NT2/D1 (cell line): ENCODE data around the gene TGM5.

Source experiments
- DNase-seq: peaks from one replicate; pipeline ENCODE4 v3.0.0-alpha.2; 2011; ENCODE audit warnings: low read depth, low spot score
- H3K27me3 ChIP-seq: 2 replicates; pipeline ENCODE4 v1.6.0; 2011; ENCODE audit warnings: mild to moderate bottlenecking; ENCODE audit not compliant: insufficient read length, insufficient read depth
- H3K36me3 ChIP-seq: 2 replicates; pipeline ENCODE4 v1.6.1; 2011; ENCODE audit warnings: mild to moderate bottlenecking, low read length, mixed read lengths; ENCODE audit not compliant: insufficient read depth, insufficient read length
- H3K4me1 ChIP-seq: 2 replicates; pipeline ENCODE4 v1.5.1; 2011; ENCODE audit not compliant: insufficient read depth, insufficient read length
- H3K4me3 ChIP-seq: 2 replicates; pipeline ENCODE4 v1.5.1; 2011; ENCODE audit warnings: low read depth; ENCODE audit not compliant: insufficient read length
- H3K9ac ChIP-seq: 2 replicates; pipeline ENCODE4 v1.6.0; 2011; ENCODE audit warnings: low read depth; ENCODE audit not compliant: insufficient read length
- H3K9me3 ChIP-seq: 2 replicates; pipeline ENCODE4 v1.5.1; 2011; ENCODE audit warnings: mild to moderate bottlenecking, low read length; ENCODE audit not compliant: insufficient read depth
- SUZ12 ChIP-seq: IDR thresholded peaks from 2 replicates; pipeline ENCODE4 v1.6.1; 2011; ENCODE audit not compliant: insufficient read length, insufficient read depth; ENCODE audit errors: extremely low read depth
- YY1 ChIP-seq: IDR thresholded peaks from 2 replicates; pipeline ENCODE4 v1.6.1; 2011; ENCODE audit not compliant: insufficient read length, insufficient read depth
- ZNF274 ChIP-seq: IDR thresholded peaks from 2 replicates; pipeline ENCODE4 v1.6.1; 2011; ENCODE audit warnings: mild to moderate bottlenecking, low read depth, low read length

The TGM5 gene

GRCh38 chr15:43220991-43221403 lies 45.7 kb downstream of the TGM5 start, which contains the start of gene EPB42:
EPB42 (minus strand) TSS chr15:43221018; CDS start chr15:43220825, 193 bp downstream.
- Histone ChIP-seq H3K4me3 (no peak within 1 kb of the TSS), H3K36me3 (no peaks in the 10 kb centered on the region), H3K27me3 (no peaks in the 10 kb centered on the region), H3K9ac (no peak within 1 kb of the TSS), H3K9me3 (no peaks in the 10 kb centered on the region), H3K4me1 (no peaks in the 10 kb centered on the region)
- no peak for TF ChIP-seq YY1
- no peak for TF ChIP-seq ZNF274
- TF ChIP-seq SUZ12: no peak
- no peak for DNase-seq

- no peak overlapping the region for H3K4me3 ChIP-seq
- DNase-seq: no peak
- no peaks in the 10 kb centered on the region for H3K4me1 ChIP-seq
Measured at GRCh38 chr15:43219929-43220928, 46.5 kb downstream of the TGM5 start.

DNA sequence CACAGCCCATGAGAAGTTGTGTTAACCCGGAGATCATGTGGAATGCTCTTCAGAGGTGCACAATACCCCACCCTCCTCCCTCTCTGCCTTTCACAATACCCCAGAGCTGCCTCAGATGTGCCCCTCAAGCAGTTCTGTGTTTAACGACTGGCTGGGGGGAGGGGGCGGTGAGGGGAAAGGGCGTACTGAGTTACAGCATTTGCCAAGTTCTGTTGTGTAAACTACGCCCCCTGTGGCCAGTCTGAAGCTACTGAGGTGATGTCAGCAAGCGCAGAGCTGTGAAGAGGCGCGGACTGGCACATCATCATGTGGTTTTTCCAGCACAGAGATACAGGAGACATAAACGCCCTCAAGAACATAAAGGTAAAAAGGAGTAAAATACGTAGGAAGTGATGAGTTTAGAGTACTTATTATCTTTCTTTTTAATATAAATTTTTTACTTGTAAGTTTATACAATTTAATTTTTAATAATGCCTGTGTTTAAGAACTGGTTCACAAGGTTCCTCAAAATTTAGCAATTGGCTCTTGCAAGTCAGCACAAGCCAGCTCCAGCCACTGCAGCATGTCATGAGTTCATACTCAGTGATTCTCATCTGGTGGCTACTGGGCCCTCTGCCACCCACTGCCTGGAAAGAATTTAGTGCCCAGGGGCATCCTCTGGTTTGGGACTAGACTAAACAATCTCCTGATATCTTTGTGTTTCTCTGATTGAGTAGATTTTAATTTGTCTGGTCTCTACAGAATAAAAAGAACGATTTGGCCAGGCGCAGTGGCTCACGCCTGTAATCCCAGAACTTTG lies 47.6 kb downstream of the TGM5 start:
- no peak overlapping the region for H3K4me3 ChIP-seq
- H3K9me3 ChIP-seq: no peaks in the 10 kb centered on the region
- DNase-seq: no peak
- no peak for TF ChIP-seq YY1
- H3K36me3 ChIP-seq: no peaks in the 10 kb centered on the region
- peak overlapping the region; percentile 32 for H3K9ac ChIP-seq
- H3K27me3 ChIP-seq: no peaks in the 10 kb centered on the region
- H3K4me1 ChIP-seq: no peaks in the 10 kb centered on the region

More at GRCh38 chr15:43219929-43220928, 46.5 kb downstream of the TGM5 start:
- Histone ChIP-seq H3K9ac (no peak overlapping the region), H3K9me3 (no peaks in the 10 kb centered on the region), H3K27me3 (no peaks in the 10 kb centered on the region), H3K36me3 (no peaks in the 10 kb centered on the region)
- no peak for TF ChIP-seq SUZ12
- no peak for TF ChIP-seq YY1
- no peak for TF ChIP-seq ZNF274

DNA sequence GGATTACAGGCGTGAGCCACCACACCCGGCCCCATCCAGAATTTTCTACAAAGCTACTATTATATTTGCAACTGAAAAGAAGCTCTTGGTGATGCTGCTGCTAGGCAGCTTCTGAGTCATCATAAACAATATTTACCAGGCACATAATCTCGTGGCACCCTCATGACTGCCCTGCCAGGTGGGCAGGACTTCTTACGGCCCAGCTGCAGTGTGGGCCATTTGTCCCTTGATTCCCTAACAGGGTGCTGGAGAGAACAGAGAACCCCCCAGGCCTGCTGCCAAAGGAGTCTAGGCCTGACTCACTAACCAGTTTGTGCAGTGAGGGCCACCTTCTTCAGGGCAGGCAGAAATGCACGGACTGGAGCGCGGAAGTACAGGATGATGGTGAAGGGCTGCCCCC lies 50.8 kb downstream of the TGM5 start:
- no peaks in the 10 kb centered on the region for H3K4me1 ChIP-seq
- DNase-seq: no peak
- H3K36me3 ChIP-seq: no peaks in the 10 kb centered on the region
- H3K9me3 ChIP-seq: no peaks in the 10 kb centered on the region
- TF ChIP-seq YY1 (no peak), ZNF274 (no peak), SUZ12 (no peak)
- H3K27me3 ChIP-seq: no peaks in the 10 kb centered on the region
- no peak overlapping the region for H3K4me3 ChIP-seq
- H3K9ac ChIP-seq: no peak overlapping the region

DNA sequence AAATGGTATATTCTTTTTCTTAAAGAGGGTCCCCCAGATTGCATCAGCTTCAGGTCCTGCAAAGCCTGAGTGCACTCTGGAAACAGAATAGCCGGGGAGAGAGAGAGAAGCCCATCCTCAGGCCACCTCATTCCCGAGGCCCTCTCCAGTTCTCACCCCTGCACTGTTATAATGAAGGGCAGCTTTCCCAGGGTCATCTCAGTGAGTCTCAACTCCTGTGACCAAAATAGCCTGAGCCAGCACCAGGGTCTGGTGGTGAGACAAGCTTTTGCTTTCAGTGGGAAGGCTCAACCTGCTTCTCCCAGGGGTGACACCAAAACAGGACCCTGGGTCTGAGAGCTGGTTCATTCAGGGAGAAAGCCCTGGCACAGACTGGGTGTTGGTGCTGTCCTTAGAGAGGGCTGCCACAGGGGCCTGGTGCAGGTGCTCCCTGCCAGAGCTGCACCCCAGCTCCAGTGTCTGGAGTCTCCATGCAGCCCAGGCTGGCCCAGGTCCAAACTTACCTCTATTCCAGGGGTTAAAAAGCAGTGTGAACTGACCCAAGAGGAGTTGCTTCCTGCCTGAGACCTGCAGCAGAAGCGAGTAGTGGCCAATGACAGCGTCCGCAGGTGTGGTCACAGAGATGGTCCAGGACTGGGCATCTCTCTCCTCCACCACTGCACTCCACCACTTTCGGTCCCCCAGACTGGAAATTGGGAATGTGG lies 52.0 kb downstream of the TGM5 start:
- Histone ChIP-seq H3K27me3 (no peaks in the 10 kb centered on the region), H3K4me3 (no peak overlapping the region), H3K36me3 (no peaks in the 10 kb centered on the region), H3K9ac (no peak overlapping the region), H3K9me3 (no peaks in the 10 kb centered on the region), H3K4me1 (no peaks in the 10 kb centered on the region)
- DNase-seq: no peak
- TF ChIP-seq YY1 (no peak), ZNF274 (no peak), SUZ12 (no peak)

DNA sequence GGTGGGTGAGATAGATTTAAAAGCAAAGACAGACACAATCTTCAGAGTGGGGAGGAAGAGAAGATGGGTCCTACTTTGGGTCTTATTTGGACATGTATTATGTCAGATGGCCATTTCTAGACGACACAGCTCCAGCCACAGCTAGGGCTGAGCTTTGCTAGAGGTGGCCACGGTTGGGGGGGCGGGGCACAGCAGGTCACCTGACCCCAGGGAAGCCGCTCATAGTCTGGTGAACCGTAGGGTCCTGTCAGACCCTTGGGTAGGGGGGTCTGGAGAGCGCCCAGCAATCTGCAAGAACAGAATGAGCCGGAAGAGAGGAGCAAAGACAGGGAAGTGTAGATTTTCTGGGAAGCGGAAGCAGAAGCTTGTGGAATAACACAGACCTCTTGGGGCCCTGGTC lies 52.6 kb downstream of the TGM5 start:
- no peaks in the 10 kb centered on the region for H3K36me3 ChIP-seq
- H3K4me1 ChIP-seq: peaks cover 1% of the 10 kb centered on the region
- no peaks in the 10 kb centered on the region for H3K9me3 ChIP-seq
- no peak for TF ChIP-seq YY1
- TF ChIP-seq ZNF274: no peak
- TF ChIP-seq SUZ12: no peak
- no peaks in the 10 kb centered on the region for H3K27me3 ChIP-seq
- no peak for DNase-seq
- H3K9ac ChIP-seq: no peak overlapping the region
- no peak overlapping the region for H3K4me3 ChIP-seq

DNA sequence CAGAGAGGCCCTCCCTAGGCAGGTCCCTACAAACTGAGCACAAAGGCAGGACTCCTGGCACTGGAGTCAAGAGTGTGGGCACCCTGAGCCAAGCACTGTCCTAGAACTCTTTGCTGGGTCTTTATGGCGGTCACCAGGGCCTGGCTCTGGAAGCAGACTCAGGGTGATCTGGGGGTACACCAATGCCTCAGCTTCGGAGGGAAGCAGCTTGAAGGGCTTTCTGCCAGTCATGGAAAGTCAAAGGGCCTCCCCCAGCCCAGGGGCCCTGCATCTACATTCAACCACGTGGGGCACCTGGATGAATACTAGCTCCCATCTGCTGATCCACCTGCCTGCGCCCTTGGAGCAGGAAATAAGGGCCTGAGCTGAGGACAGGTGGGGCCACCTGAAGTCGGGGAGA lies 53.3 kb downstream of the TGM5 start:
- DNase-seq: no peak
- Histone ChIP-seq H3K4me3 (no peak overlapping the region), H3K9me3 (no peaks in the 10 kb centered on the region), H3K27me3 (no peaks in the 10 kb centered on the region), H3K36me3 (no peaks in the 10 kb centered on the region), H3K9ac (no peak overlapping the region), H3K4me1 (peaks cover 5% of the 10 kb centered on the region)
- TF ChIP-seq ZNF274 (no peak), YY1 (no peak), SUZ12 (no peak)
